ENCODE data around the gene SH3D21.

The SH3D21 gene

GRCh38 chr1:36330940-36331339, 24.8 kb downstream of the SH3D21 start:
- DNase-seq: no peak

GRCh38 chr1:36337830-36338229, 31.7 kb downstream of the SH3D21 start:
- DNase-seq: no peak

DNA sequence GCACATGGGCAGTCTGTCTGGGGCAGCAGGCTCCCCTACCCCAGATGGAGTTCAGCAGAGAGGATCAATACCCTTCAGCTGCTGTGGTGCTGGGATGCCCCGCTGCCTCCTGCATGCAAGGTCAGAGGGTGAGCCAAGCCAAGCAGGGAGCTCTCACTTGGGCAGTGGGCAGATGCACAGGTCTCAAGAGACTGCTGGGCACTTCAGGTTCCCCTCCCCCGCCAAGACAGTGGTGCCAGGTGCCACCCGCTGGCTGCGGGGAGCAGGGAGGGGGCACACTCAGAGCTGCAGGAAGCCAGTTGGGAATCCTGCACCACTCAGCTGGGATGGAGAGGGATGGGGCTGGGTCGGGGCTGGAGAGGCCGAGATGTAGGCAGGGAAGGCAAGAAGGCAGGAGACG, 33.0 kb downstream of the SH3D21 start:
- no peak for DNase-seq

DNA sequence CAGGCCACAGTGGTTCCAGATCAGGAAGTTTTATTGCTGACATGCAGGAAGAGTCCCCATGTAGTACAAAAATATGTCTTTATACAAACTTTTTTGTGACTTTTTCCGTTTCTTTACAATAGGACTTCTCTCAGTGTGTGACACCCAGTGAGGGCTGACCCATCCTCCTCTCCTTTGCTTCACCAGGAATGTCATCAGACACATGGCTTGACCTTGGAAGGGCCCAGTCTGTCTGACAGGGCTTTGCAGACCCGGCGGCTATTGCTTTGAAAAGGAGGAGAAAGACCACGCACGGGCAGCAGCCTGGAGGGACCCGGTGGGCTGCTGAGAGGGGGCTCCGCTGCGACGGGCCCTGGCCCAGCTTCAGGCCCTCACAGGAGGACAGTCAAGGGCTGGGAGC, 33.4 kb downstream of the SH3D21 start:
- no peak for DNase-seq

GRCh38 chr1:36341626-36342320, 35.6 kb downstream of the SH3D21 start:
- DNase-seq: no peak

DNA sequence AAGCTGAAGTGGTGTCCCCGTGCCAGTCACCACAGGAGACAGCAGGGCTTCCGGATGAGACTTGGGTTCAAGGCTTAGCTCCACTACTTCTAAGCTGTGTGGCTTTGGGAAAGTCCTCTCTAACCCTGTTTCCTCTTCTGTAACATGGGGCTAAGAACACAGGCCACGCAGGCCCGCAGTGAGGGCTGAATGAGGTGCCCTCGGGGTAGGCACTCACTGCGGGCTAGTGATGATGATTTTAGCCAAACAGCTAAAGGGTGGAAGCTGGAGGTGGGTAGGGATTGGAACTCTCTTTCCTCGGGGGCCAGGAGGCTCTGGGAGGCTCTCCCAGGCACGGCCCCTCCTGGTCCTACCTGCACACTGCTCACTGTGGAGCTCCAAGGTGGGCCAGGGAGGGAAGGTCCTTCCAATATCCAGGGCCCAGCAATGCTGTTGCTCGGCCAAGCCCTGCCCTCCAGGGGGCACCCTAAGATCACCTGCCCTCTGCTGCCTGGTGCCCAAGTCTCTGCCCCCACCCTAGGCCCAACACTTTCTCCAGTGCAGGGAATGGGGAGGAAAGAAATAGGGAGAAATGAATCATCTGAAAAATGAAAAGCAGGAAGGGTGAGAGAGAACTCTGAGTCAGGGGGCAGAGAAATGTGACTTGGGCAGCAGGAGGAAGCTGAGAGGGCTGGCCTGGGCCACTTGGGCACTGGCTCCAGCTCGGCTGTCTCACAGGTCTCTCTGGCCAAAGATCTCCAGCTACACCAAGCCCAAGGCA, 36.4 kb downstream of the SH3D21 start:
- peak; percentile 34 for DNase-seq

- DNase-seq: no peak
Observed at GRCh38 chr1:36343651-36344394, 37.7 kb downstream of the SH3D21 start.

DNA sequence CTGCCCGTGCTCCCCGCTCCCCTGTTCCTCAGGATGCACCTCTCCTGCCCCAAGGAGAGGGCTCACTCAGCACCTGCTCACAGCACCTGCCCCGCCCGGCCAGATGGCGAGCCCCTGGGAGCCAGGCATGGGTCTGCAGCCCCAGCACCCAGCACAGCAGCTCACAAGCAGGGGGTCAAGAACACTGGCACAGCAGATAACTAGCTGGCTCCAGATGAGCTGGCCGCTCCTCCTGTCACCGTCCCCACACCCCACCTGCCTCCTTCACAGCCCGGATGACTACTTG, 38.2 kb downstream of the SH3D21 start:
- DNase-seq: no peak

DNA sequence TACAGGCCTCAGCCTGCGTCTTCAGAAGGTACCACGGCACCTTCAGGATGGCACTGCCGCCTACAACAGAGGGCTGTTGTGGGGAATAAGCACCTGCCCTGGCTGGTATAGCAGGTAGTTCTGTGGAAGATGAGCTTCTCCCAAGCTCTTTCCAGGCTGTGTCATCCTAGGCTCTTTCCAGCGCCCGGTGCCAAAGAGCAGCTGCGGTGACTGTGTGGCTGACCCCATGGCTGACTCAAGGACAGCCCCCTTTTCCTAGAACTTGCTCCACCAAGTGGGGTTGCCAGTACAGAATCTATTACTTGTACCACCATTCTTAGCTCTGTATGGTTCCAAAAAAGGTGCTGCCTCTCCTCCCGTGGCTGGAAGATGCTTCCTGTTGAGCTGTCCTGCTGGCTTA, 39.2 kb downstream of the SH3D21 start:
- no peak for DNase-seq

GRCh38 chr1:36346741-36347370, 40.7 kb downstream of the SH3D21 start:
- DNase-seq: no peak

- no peak for DNase-seq
Observed at GRCh38 chr1:36349241-36349671, 43.1 kb downstream of the SH3D21 start.

DNA sequence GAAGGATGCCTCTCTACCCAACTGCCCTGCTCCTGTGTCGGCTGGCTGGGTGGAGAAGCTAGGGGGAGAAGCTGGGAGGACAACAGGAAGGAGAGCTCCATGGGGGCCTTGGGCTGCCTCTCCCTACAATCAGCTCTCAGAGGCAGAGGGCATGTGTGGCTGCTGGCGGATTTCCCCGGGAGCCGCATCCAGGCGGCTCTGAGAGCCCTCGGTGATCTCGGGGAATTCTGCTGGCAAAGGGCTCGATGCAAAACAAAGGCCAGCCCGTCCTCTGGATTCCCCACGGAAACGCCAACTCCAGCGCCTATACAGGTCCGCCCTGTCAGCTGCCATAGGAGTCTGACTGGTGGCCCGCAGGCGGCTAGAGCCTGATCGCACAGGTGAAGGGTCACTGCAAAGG, 43.7 kb downstream of the SH3D21 start:
- no peak for DNase-seq

GRCh38 chr1:36350659-36351226, 44.6 kb downstream of the SH3D21 start:
- DNase-seq: peak; percentile 77

DNA sequence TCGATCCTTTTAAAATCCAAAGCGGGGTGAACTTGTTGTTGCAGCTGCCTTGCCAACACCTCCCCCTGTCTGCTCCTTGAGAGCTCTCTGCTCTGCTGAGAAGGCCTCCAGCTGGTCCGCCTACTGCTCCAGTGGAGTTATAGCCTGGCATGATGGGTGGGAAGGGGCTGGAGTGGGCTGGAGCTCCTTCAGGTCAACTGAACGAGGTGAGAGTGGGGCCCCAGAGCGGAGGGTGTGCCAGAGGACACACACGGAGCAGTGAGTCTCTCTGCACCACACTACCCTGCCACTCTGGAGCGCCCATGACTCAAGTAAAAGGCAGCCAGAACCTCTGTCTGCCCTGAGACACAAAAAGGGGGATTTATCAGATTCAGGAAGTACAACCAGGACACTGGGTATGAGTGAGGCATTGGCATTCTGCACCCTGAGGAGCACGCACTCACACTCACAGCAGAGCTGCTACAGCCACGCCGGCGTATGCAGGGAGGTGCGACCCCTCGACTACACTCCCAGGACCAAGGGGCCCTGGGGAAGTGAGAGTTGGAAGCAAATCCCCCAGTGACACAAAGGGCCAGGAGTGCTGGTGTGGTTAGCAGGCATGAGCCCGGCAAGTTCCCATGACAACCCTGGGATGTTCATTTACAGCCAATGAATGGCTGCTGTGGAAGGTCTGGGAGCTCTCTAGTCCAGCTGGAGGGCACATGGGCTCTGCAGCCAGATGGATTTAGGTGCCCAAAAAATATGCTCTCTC, 45.2 kb downstream of the SH3D21 start:
- peak; percentile 81 for DNase-seq

- DNase-seq: no peak
Observed at GRCh38 chr1:36352125-36352909, 46.1 kb downstream of the SH3D21 start.

- DNase-seq: peak; percentile 22
Observed at GRCh38 chr1:36352910-36353878, 47.0 kb downstream of the SH3D21 start.

GRCh38 chr1:36354486-36354885, 48.3 kb downstream of the SH3D21 start:
- no peak for DNase-seq

DNA sequence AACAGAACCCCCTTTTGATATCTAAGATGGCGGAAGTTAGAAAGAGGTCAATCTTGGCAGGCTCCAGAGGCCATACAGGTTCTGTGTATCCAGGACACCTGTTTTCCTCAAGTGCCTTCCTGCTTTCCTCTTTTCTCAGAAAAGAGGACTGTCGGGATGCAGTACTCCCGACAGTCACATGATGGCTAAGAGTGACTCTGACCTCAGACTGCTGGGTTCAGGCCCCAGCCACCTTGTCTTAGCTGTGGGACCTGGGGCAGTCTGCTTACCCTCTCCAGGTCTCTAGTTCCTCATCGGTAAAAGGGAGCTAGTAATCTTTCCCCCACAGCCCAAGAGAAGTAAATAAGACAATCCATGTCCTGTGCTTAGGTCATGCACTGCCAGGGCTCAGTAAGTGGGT, 49.6 kb downstream of the SH3D21 start:
- no peak for DNase-seq

DNA sequence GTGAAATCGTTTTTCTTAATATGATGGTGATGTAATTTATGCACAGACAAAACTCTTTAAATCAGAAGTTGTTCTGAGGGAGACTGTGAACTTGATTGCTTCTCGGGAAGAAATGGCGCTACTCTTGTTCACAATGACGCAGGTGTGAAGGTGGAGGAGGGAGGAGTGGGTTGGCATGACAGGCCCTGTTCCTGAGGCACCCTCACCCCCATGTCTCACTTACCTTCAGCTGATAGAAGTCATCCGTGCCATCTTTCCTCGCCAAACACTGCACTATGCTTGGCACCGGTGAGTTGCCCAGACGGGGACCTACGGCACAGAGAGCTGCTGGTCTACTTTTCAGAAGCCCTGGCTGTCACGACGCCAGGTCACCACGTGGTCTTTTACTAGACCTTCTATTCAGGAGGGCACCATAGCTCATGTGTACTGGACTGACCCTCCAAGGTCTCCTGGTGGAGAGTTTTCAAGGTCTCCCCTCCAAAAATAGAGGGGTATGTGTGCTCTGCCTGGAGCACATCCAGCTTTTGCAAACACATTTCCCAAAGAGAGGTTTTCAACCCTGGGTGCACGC, 52.4 kb downstream of the SH3D21 start:
- no peak for DNase-seq

DNA sequence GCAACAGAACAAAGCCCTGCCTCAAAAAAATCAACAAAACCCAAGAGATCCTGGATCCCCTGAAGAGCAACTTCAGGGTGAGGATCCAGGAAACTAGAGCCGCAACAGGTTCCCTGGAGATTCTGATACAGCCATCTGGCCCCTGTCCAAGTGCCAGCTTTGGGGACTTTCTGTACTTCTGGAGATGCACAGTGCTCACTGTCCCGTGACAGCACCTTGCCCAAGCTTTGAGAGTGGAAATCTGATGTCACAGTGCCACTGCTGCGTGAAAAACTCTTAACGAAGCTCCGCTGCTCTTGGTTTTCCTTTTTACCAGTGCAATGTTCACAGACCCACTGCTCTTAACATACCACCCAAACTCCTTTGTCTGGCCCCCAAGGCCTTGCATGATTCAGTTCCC, 53.2 kb downstream of the SH3D21 start:
- DNase-seq: no peak

Data from amniotic stem cell (primary cell).